GM19035 (cell line): ENCODE data around the gene EXOC4.

Experiments
- ATAC-seq: cut with Tn5 transposase; IDR thresholded peaks from one replicate; pipeline ENCODE4 v1.9.1; 2021; ENCODE audit not compliant: unreplicated experiment

Gene EXOC4

GRCh38 chr7:133564484-133564883, 311.6 kb downstream of the EXOC4 start:
- ATAC-seq, result no peak

- ATAC-seq, result no peak
These were observed 315.7 kb downstream of the EXOC4 start for GRCh38 chr7:133568544-133568943.

GRCh38 chr7:133570321-133570720, 317.4 kb downstream of the EXOC4 start:
- no peak for ATAC-seq

- ATAC-seq, result no peak
These were observed 318.2 kb downstream of the EXOC4 start for GRCh38 chr7:133571076-133571475.

GRCh38 chr7:133572087-133572486, 319.2 kb downstream of the EXOC4 start:
- ATAC-seq, result no peak

GRCh38 chr7:133572843-133573242, 320.0 kb downstream of the EXOC4 start:
- ATAC-seq, result no peak

GRCh38 chr7:133573554-133574265, 320.8 kb downstream of the EXOC4 start:
- no peak for ATAC-seq

GRCh38 chr7:133575726-133576440, 323.0 kb downstream of the EXOC4 start:
- ATAC-seq, result no peak

- no peak for ATAC-seq
These were observed 323.8 kb downstream of the EXOC4 start for GRCh38 chr7:133576612-133577168.

GRCh38 chr7:133582766-133583523, 330.1 kb downstream of the EXOC4 start:
- ATAC-seq, result no peak

- ATAC-seq, result no peak
These were observed 330.8 kb downstream of the EXOC4 start for GRCh38 chr7:133583545-133584171.

- no peak for ATAC-seq
These were observed 332.2 kb downstream of the EXOC4 start for GRCh38 chr7:133584956-133585668.

GRCh38 chr7:133586253-133586652, 333.4 kb downstream of the EXOC4 start:
- ATAC-seq, result no peak

GRCh38 chr7:133587903-133588302, 335.0 kb downstream of the EXOC4 start:
- ATAC-seq, result no peak

- no peak for ATAC-seq
These were observed 337.9 kb downstream of the EXOC4 start for GRCh38 chr7:133590795-133591194.

GRCh38 chr7:133591704-133592340, 338.9 kb downstream of the EXOC4 start:
- ATAC-seq, result no peak

GRCh38 chr7:133593561-133593960, 340.7 kb downstream of the EXOC4 start:
- ATAC-seq, result no peak

GRCh38 chr7:133601617-133602016, 348.7 kb downstream of the EXOC4 start:
- ATAC-seq, result no peak

- no peak for ATAC-seq
These were observed 349.4 kb downstream of the EXOC4 start for GRCh38 chr7:133602291-133602690.

GRCh38 chr7:133606991-133607390, 354.1 kb downstream of the EXOC4 start:
- no peak for ATAC-seq
